ENCODE measurements around the gene LNPK. TPM values are rescaled to one million over a fixed set of nuclear protein-coding genes. Genes with fewer than 3 reads are reported as not detected.

Gene LNPK, protein sequence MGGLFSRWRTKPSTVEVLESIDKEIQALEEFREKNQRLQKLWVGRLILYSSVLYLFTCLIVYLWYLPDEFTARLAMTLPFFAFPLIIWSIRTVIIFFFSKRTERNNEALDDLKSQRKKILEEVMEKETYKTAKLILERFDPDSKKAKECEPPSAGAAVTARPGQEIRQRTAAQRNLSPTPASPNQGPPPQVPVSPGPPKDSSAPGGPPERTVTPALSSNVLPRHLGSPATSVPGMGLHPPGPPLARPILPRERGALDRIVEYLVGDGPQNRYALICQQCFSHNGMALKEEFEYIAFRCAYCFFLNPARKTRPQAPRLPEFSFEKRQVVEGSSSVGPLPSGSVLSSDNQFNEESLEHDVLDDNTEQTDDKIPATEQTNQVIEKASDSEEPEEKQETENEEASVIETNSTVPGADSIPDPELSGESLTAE
- total RNA-seq (48.5 and 49.2 TPM in 2 replicates), polyA plus RNA-seq (11.7 and 15.4 TPM in 2 replicates)

DNA sequence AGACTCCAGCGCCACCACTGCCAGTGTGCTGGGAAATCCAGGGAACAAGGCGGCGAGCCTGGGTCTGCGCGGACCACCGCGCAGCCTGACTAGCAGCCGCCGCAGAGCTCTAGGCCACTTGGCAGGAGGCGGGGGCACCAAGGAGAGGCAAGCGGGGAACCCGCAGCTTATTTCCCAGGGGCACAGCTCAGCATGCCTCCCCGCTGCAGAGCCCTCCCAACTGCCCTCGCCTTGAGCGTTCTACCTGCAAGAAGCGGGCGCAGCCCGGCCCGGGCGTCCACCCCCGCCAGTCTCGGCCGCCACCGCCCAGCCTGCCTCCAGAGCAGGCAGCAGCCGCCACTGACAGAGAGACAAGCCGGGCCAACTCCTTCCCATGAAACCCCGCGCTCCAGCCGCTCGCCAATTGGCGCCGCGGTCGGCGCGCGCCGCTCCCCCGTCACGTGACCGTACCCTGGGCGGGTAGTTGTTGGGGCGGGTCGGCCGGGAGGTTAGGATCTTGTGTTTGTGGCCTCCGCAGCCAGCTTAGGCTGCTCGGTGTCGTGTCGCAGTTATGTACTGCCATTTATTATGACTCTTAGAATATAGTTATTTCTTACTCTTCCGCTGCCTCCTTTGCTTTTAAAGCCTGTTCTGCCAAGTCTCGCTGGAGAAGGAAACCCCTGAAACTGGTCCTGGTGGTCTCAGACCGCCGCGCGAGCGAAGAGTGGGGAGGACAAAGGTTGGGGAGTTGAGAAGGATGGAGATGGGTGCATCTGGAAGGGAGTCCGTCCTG is at the start of gene LNPK:
Gene LNPK (minus strand): TSS at position 352 of the 772 bp plus-strand sequence. CDS start 6,683 bp downstream, outside the sequence.
- no peaks in the 10 kb centered on the region for H4K20me1 ChIP-seq (ENCODE audit: insufficient read depth, poor library complexity, severe bottlenecking)
- H3K27me3 ChIP-seq, result no peaks in the 10 kb centered on the region
- H3K4me2 ChIP-seq, result peak within 1 kb of the TSS; percentile 84
- WGBS (ENCODE audit: low lambda C conversion rate, missing lambda C conversion rate), result 1% methylated on average over 56 of the region's 57 CpGs
- no peaks in the 10 kb centered on the region for H3K9me2 ChIP-seq (replicated peaks; ENCODE audit: insufficient read depth)
- TF ChIP-seq EZH2phosphoT487 (IDR thresholded peaks at IDR 0.05; ENCODE audit: low read depth, severe bottlenecking, unreplicated experiment) (no peak), EZH2 (IDR thresholded peaks at IDR 0.05; ENCODE audit: borderline replicate concordance) (no peak), CTCF (IDR thresholded peaks at IDR 0.05; ENCODE audit: poor library complexity) (no peak)
- H3K79me2 ChIP-seq, result peaks cover 51% of the 10 kb centered on the region
- H3K9me3 ChIP-seq (ENCODE audit: low read depth), result no peaks in the 10 kb centered on the region
- H3K4me1 ChIP-seq (ENCODE audit: insufficient read depth), result peaks cover 8% of the 10 kb centered on the region
- H3K4me3 ChIP-seq, result peak within 1 kb of the TSS; percentile 80
- peak; percentile 97 for DNase-seq (ENCODE audit: low spot score)
- H2AFZ ChIP-seq, result peak within 1 kb of the TSS; percentile 90
- peak within 1 kb of the TSS; percentile 95 for H3K27ac ChIP-seq
- no peaks in the 10 kb centered on the region for H3K36me3 ChIP-seq (replicated peaks; ENCODE audit: insufficient read depth, low read depth)

GRCh38 chr2:176039375-176039774 is 37.3 kb upstream of the LNPK start:
- Histone ChIP-seq H3K9me2 (replicated peaks; ENCODE audit: insufficient read depth) (no peaks in the 10 kb centered on the region), H3K4me3 (no peak overlapping the region), H3K36me3 (replicated peaks; ENCODE audit: insufficient read depth, low read depth) (no peaks in the 10 kb centered on the region), H3K27me3 (no peaks in the 10 kb centered on the region), H4K20me1 (ENCODE audit: insufficient read depth, poor library complexity, severe bottlenecking) (no peaks in the 10 kb centered on the region), H3K27ac (no peak overlapping the region), H2AFZ (no peak overlapping the region), H3K79me2 (no peaks in the 10 kb centered on the region), H3K4me1 (ENCODE audit: insufficient read depth) (no peaks in the 10 kb centered on the region), H3K9me3 (ENCODE audit: low read depth) (no peaks in the 10 kb centered on the region), H3K4me2 (no peak overlapping the region)
- WGBS (ENCODE audit: low lambda C conversion rate, missing lambda C conversion rate), result 62% methylated on average over 3 of the region's 3 CpGs
- no peak for TF ChIP-seq CTCF (IDR thresholded peaks at IDR 0.05; ENCODE audit: poor library complexity)
- no peak for DNase-seq (ENCODE audit: low spot score)

DNA sequence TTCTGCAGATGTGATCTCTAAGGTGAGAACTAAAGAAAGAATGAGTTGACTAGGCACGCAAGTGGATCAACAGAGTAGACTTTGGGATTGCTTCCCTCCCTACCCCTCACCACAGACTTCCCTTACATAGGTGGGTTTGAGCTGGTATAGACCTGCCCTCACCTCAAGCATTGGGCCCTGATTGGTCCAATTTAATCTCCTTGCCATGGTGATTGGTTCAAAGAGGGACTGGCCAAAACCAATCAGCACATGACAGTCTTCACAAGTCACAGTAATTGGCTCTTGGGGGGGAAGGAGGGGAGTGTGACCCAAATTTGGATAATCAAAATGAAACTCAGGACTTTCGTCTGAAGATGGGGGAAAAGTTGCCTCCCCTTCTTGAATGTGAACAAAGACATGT is 36.6 kb upstream of the LNPK start:
- Histone ChIP-seq H3K4me2 (no peak overlapping the region), H2AFZ (no peak overlapping the region), H4K20me1 (ENCODE audit: insufficient read depth, poor library complexity, severe bottlenecking) (no peaks in the 10 kb centered on the region), H3K27ac (no peak overlapping the region), H3K9me2 (replicated peaks; ENCODE audit: insufficient read depth) (no peaks in the 10 kb centered on the region), H3K27me3 (no peaks in the 10 kb centered on the region), H3K9me3 (ENCODE audit: low read depth) (no peaks in the 10 kb centered on the region), H3K79me2 (no peaks in the 10 kb centered on the region), H3K36me3 (replicated peaks; ENCODE audit: insufficient read depth, low read depth) (no peaks in the 10 kb centered on the region), H3K4me3 (no peak overlapping the region), H3K4me1 (ENCODE audit: insufficient read depth) (no peaks in the 10 kb centered on the region)
- 91% methylated on average over 2 of the region's 2 CpGs for WGBS (ENCODE audit: low lambda C conversion rate, missing lambda C conversion rate)
- TF ChIP-seq EZH2 (IDR thresholded peaks at IDR 0.05; ENCODE audit: borderline replicate concordance) (no peak), EZH2phosphoT487 (IDR thresholded peaks at IDR 0.05; ENCODE audit: low read depth, severe bottlenecking, unreplicated experiment) (no peak), CTCF (IDR thresholded peaks at IDR 0.05; ENCODE audit: poor library complexity) (no peak)
- DNase-seq (ENCODE audit: low spot score), result no peak

All from hepatocyte (in vitro differentiated cells).